SIG-M5 treated with dmso at 0.1 percent for 504 hours (cell line): ENCODE results near the gene GTF2F1.
"Not testable (repeated sequence)": the region's sequence is repeated elsewhere in the genome, so short reads cannot be mapped to it uniquely, and the experiment has no call there.

Source experiments
- DNase-seq: peaks from one replicate; lab custom pipeline; 2025; ENCODE audit not compliant: unreplicated experiment; lab: John Stamatoyannopoulos, UW

Gene GTF2F1

GRCh38 chr19:6392221-6393073 lies 517 bp downstream of the GTF2F1 start:
- no peak for DNase-seq

- no peak for DNase-seq
Observed at GRCh38 chr19:6387372-6387771, 5.6 kb downstream of the GTF2F1 start.

GRCh38 chr19:6384381-6384780 lies 8.6 kb downstream of the GTF2F1 start:
- DNase-seq = no peak

GRCh38 chr19:6383188-6383587 lies 9.8 kb downstream of the GTF2F1 start:
- DNase-seq = no peak

- no peak for DNase-seq
Observed at GRCh38 chr19:6381030-6381750, 11.8 kb downstream of the GTF2F1 start.

- no peak for DNase-seq
Observed at GRCh38 chr19:6379744-6380143, 13.2 kb downstream of the GTF2F1 start.

- DNase-seq = no peak
Observed at GRCh38 chr19:6378486-6378885, 14.5 kb downstream of the GTF2F1 start.

GRCh38 chr19:6378041-6378440 lies 14.9 kb downstream of the GTF2F1 start:
- DNase-seq = no peak

GRCh38 chr19:6376512-6377190 lies 16.3 kb downstream of the GTF2F1 start:
- no peak for DNase-seq

- no peak for DNase-seq
Observed at GRCh38 chr19:6375411-6376010, 17.5 kb downstream of the GTF2F1 start, which contains the start of gene PSPN. PSPN (minus strand) TSS chr19:6375933; CDS start chr19:6375849, 84 bp downstream.

- no peak for DNase-seq
Observed at GRCh38 chr19:6374711-6375410, 18.1 kb downstream of the GTF2F1 start.

GRCh38 chr19:6374161-6374709 lies 18.7 kb downstream of the GTF2F1 start:
- DNase-seq = no peak

- DNase-seq = no peak
Observed at GRCh38 chr19:6373813-6374108, 19.2 kb downstream of the GTF2F1 start.

GRCh38 chr19:6373096-6373812 lies 19.7 kb downstream of the GTF2F1 start:
- DNase-seq = peak; percentile 94

- peak; percentile 99 for DNase-seq
Observed at GRCh38 chr19:6372594-6373095, 20.3 kb downstream of the GTF2F1 start, which contains the start of gene ALKBH7. ALKBH7 (plus strand) TSS chr19:6372794; CDS start chr19:6372821, 27 bp downstream.

GRCh38 chr19:6364353-6364752 lies 28.6 kb downstream of the GTF2F1 start:
- no peak for DNase-seq

- DNase-seq = no peak
Observed at GRCh38 chr19:6362351-6362801, 30.6 kb downstream of the GTF2F1 start.

GRCh38 chr19:6362027-6362350 lies 31.0 kb downstream of the GTF2F1 start:
- DNase-seq = no peak

- not testable (repeated sequence) for DNase-seq
Observed at GRCh38 chr19:6360857-6361216, 32.1 kb downstream of the GTF2F1 start.

GRCh38 chr19:6360445-6360844 lies 32.5 kb downstream of the GTF2F1 start:
- not testable (repeated sequence) for DNase-seq
